ENCODE data around the gene JUND.

DNA sequence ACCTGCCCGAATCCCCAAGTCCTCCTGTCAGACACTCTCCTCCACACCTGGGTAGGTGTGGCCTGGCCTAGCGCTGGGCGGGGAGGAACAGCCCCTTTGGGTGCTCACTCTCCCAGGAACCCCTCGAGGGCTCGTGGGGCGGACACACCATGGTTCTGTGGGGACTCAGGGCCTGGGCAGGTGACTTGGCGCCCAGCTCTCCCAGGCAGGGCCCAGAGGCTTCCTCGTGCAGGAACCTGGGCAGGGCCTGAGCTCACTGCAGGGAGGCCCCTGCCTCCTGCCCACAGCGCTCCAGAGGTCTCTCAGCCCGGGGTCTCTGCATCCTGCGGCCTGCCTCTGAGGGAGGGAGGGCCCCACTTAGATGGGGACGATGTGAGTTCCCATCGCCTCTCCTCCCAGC lies 29.5 kb upstream of the JUND start:
- no peak for TF ChIP-seq POLR2A (IDR thresholded peaks at IDR 0.05)
- TF ChIP-seq, protein P1, sequence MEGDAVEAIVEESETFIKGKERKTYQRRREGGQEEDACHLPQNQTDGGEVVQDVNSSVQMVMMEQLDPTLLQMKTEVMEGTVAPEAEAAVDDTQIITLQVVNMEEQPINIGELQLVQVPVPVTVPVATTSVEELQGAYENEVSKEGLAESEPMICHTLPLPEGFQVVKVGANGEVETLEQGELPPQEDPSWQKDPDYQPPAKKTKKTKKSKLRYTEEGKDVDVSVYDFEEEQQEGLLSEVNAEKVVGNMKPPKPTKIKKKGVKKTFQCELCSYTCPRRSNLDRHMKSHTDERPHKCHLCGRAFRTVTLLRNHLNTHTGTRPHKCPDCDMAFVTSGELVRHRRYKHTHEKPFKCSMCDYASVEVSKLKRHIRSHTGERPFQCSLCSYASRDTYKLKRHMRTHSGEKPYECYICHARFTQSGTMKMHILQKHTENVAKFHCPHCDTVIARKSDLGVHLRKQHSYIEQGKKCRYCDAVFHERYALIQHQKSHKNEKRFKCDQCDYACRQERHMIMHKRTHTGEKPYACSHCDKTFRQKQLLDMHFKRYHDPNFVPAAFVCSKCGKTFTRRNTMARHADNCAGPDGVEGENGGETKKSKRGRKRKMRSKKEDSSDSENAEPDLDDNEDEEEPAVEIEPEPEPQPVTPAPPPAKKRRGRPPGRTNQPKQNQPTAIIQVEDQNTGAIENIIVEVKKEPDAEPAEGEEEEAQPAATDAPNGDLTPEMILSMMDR (IDR thresholded peaks at IDR 0.05) = no peak
